ENCODE measurements around the gene PROZ. TPM values are rescaled to one million over a fixed set of nuclear protein-coding genes. Genes with fewer than 3 reads are reported as not detected.

Gene PROZ
- total RNA-seq, 2 experiments from 2014 or later: not detected

GRCh38 chr13:113157206-113157928 is 1.1 kb upstream of the PROZ start:
- no peaks in the 10 kb centered on the region for H3K27me3 ChIP-seq (ENCODE audit: control insufficient read depth in 1 of 2, insufficient read depth in 2 of 2, low read length in 2 of 2)
- no peak for TF ChIP-seq CTCF (IDR thresholded peaks at IDR 0.05)
- ChIA-PET POLR2A (interaction anchor here (1.3 kb wide), 1 partner anchor 53 kb away, joined by 3 read pairs; no protein-coding TSS in a partner anchor), CTCF (no interaction called here)
- Mint-ChIP-seq H3K27ac (peak overlapping the region; percentile 17), H3K9me3 (peaks cover 2% of the 10 kb centered on the region), H3K4me1 (ENCODE audit: low read depth) (peaks cover 31% of the 10 kb centered on the region), H3K27me3 (no peaks in the 10 kb centered on the region), H3K36me3 (ENCODE audit: low read depth) (peaks cover 5% of the 10 kb centered on the region), H3K4me3 (no peak overlapping the region)
- intact Hi-C loops (cut with DNase I, micrococcal nuclease): loop anchor here in 1 of 2 experiments (5.0 kb wide), 1 partner anchor 140 kb away; the partner anchor contains the start of gene LAMP1
- H3K4me1 ChIP-seq (ENCODE audit: insufficient read depth, low read length): peaks cover 36% of the 10 kb centered on the region
- no peaks in the 10 kb centered on the region for H3K36me3 ChIP-seq (ENCODE audit: insufficient read depth, low read length)
- H3K9me3 ChIP-seq (ENCODE audit: control insufficient read depth in 1 of 2, insufficient read depth in 1 of 2, low read length in 2 of 2): no peaks in the 10 kb centered on the region
- no peak overlapping the region for H3K4me3 ChIP-seq (ENCODE audit: low read length)
- DNase-seq: no peak
- ATAC-seq (ENCODE audit: poor library complexity): no peak
- H3K27ac ChIP-seq (ENCODE audit: low read depth in 1 of 2, low read length in 2 of 2): no peak overlapping the region

- Histone ChIP-seq H3K27me3 (ENCODE audit: control insufficient read depth in 1 of 2, insufficient read depth in 2 of 2, low read length in 2 of 2) (no peaks in the 10 kb centered on the region), H3K36me3 (ENCODE audit: insufficient read depth, low read length) (no peaks in the 10 kb centered on the region), H3K9me3 (ENCODE audit: control insufficient read depth in 1 of 2, insufficient read depth in 1 of 2, low read length in 2 of 2) (peaks cover 0 to 6% of the 10 kb centered on the region in 2 experiments), H3K4me1 (ENCODE audit: insufficient read depth, low read length) (peaks cover 29% of the 10 kb centered on the region), H3K27ac (ENCODE audit: low read depth in 1 of 2, low read length in 2 of 2) (no peak overlapping the region), H3K4me3 (ENCODE audit: low read length) (no peak overlapping the region)
- intact Hi-C loops (cut with DNase I, micrococcal nuclease): loop anchor here in 1 of 2 experiments (5.0 kb wide), 1 partner anchor 138 kb away; the partner anchor contains the start of gene LAMP1
- ATAC-seq (ENCODE audit: poor library complexity): no peak
- TF ChIP-seq CTCF (IDR thresholded peaks at IDR 0.05): no peak
- no peak for DNase-seq
- peaks cover 2% of the 10 kb centered on the region for H3K9me3 Mint-ChIP-seq
- H3K27me3 Mint-ChIP-seq: no peaks in the 10 kb centered on the region
- H3K4me1 Mint-ChIP-seq (ENCODE audit: low read depth): peaks cover 31% of the 10 kb centered on the region
- POLR2A ChIA-PET: interaction anchor here (0.6 kb wide), 1 partner anchor 338 kb away, joined by 3 read pairs; no protein-coding TSS in a partner anchor
- CTCF ChIA-PET: no interaction called here
- H3K27ac Mint-ChIP-seq: no peak overlapping the region
- no peaks in the 10 kb centered on the region for H3K36me3 Mint-ChIP-seq (ENCODE audit: low read depth)
- H3K4me3 Mint-ChIP-seq: no peak overlapping the region
These were observed 498 bp downstream of the PROZ start for GRCh38 chr13:113158946-113159345.

GRCh38 chr13:113159701-113160100 is 1.3 kb downstream of the PROZ start:
- H3K4me1 ChIP-seq (ENCODE audit: insufficient read depth, low read length): peaks cover 24% of the 10 kb centered on the region
- Mint-ChIP-seq H3K36me3 (ENCODE audit: low read depth) (no peaks in the 10 kb centered on the region), H3K27me3 (no peaks in the 10 kb centered on the region), H3K9me3 (peaks cover 2% of the 10 kb centered on the region), H3K4me1 (ENCODE audit: low read depth) (peaks cover 34% of the 10 kb centered on the region), H3K27ac (no peak overlapping the region), H3K4me3 (no peak overlapping the region)
- no peak overlapping the region for H3K27ac ChIP-seq (ENCODE audit: low read depth in 1 of 2, low read length in 2 of 2)
- no peak overlapping the region for H3K4me3 ChIP-seq (ENCODE audit: low read length)
- ChIA-PET CTCF (no interaction called here), POLR2A (interaction anchor here (0.6 kb wide), 1 partner anchor 337 kb away, joined by 3 read pairs; no protein-coding TSS in a partner anchor)
- TF ChIP-seq CTCF (IDR thresholded peaks at IDR 0.05): no peak
- no peaks in the 10 kb centered on the region for H3K27me3 ChIP-seq (ENCODE audit: control insufficient read depth in 1 of 2, insufficient read depth in 2 of 2, low read length in 2 of 2)
- intact Hi-C loops (cut with DNase I, micrococcal nuclease): loop anchor here in 1 of 2 experiments (5.0 kb wide), 1 partner anchor 138 kb away; the partner anchor contains the start of gene LAMP1
- no peaks in the 10 kb centered on the region for H3K36me3 ChIP-seq (ENCODE audit: insufficient read depth, low read length)
- DNase-seq (no peak), ATAC-seq (ENCODE audit: poor library complexity) (no peak)
- H3K9me3 ChIP-seq (ENCODE audit: control insufficient read depth in 1 of 2, insufficient read depth in 1 of 2, low read length in 2 of 2): peaks cover 0 to 6% of the 10 kb centered on the region in 2 experiments
